Measurements from ENCODE around the gene IGF2.

GRCh38 chr11:2176389-2176900, 37.3 kb upstream of the IGF2 start:
- TF ChIP-seq, protein P1, sequence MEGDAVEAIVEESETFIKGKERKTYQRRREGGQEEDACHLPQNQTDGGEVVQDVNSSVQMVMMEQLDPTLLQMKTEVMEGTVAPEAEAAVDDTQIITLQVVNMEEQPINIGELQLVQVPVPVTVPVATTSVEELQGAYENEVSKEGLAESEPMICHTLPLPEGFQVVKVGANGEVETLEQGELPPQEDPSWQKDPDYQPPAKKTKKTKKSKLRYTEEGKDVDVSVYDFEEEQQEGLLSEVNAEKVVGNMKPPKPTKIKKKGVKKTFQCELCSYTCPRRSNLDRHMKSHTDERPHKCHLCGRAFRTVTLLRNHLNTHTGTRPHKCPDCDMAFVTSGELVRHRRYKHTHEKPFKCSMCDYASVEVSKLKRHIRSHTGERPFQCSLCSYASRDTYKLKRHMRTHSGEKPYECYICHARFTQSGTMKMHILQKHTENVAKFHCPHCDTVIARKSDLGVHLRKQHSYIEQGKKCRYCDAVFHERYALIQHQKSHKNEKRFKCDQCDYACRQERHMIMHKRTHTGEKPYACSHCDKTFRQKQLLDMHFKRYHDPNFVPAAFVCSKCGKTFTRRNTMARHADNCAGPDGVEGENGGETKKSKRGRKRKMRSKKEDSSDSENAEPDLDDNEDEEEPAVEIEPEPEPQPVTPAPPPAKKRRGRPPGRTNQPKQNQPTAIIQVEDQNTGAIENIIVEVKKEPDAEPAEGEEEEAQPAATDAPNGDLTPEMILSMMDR (IDR thresholded peaks at IDR 0.05; ENCODE audit: insufficient read depth, low read length): no peak
- no peak for TF ChIP-seq REST (IDR thresholded peaks at IDR 0.05; ENCODE audit: insufficient replicate concordance, low read depth)
- TF ChIP-seq POLR2AphosphoS5 (IDR thresholded peaks at IDR 0.05; ENCODE audit: low read depth): no peak

Measured in HL-60 (cell line).